HG02763 (cell line): Measurements from ENCODE around the gene CFH.
"Not testable (repeated sequence)": the region's sequence is repeated elsewhere in the genome, so short reads cannot be mapped to it uniquely, and the experiment has no call there.

Experiments
- ATAC-seq: cut with Tn5 transposase; IDR thresholded peaks from one replicate; pipeline ENCODE4 v1.9.1; 2021; ENCODE audit warnings: mild to moderate bottlenecking, moderate library complexity; ENCODE audit not compliant: unreplicated experiment

Gene CFH

DNA sequence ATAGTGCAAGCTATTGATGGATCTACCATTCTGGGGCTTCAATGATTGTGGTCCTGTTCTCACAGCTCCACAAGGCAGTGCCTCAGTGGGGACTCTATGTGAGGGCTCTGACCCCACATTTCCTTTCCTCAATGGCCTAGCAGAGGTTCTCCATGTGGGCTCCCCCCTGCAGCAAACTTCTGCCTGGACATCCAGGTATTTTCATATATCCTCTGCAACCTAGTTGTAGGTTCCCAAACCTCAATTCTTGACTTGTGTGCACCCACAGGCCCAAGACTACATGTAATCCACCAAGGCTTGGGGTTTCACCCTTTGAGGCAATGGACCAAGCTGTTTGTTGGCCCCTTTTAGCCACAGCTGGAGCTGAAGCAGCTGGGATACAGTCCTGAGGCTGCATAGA, 86.9 kb downstream of the CFH start:
- ATAC-seq, result no peak

DNA sequence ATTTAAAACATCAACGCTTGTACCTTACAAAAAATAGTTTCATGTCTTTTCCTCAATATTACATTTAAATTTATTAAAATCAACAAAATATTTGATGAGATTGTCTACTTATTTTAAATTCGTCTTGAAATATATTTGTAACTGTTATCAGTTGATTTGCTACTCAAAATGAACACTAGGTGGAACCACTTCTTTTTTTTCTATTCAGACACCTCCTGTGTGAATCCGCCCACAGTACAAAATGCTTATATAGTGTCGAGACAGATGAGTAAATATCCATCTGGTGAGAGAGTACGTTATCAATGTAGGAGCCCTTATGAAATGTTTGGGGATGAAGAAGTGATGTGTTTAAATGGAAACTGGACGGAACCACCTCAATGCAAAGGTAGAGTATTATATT, 91.4 kb downstream of the CFH start:
- ATAC-seq, result not testable (repeated sequence)

DNA sequence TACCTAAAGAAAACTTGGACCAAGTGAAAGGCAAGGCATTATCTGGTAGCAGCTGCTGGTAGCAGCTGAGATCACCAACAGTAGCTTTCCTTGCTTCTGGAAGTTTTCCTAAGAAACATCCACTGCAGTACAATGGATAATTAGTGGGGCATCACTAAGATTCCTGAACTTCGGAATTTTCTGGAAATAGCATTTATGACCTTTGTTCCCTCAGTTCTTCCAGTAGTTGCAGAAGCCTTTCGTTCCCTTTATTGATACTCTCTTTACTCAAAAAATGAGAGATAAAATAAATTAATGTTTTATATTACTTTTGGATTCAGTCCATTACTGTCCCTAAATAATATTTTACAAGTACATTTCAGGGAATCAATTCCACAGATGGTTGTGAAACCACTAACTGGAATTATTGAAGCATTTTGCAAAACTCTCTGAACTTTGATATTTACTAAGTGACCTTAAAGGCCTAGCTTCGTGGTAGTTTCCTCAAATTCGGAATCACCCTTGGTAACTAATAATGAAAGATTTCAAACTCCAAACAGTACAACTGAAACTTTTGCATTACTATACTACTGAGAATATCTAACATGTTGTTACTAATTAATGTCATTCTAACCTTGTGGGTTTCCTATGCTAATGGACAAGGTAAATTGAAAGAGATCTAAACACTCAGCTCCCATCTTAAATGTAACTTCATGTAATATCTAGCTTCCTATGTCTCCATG, 113.3 kb downstream of the CFH start:
- not testable (repeated sequence) for ATAC-seq

DNA sequence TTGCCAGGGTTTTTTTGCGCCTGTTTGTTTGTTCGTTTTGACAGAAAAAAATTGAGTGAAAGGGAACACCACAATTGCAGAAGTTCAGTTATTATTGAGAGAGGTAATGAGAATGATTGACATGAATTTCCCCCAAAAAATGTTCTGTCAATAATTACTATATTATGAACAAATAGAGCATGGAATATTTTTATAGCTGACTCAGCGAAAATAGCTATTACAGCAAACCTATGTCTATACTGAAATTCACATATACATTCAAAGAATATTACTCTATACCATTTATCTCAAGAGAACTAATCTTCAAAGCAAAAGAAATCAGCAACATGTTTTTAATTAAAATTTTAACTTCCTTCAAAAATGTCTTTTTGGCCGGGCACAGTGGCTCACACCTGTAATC, 118.0 kb downstream of the CFH start:
- ATAC-seq, result not testable (repeated sequence)

DNA sequence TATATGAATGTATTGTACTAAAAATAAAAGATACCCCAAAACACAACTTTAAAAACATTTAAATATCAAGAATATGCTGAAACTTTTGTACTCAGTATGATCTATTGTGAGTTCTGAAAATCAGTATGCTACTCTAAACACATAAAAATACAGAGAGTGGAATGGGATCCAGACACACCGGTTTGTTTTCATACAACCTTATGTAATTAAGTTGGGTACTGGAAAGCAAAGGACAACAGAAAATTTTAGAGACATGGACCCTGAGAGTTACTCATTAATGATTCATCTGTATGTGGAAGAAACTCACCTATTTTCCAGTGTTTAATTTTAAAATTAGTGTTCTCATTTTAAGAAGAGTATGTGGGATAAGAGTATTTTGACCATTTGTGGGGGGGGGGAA, 121.9 kb downstream of the CFH start:
- no peak for ATAC-seq

DNA sequence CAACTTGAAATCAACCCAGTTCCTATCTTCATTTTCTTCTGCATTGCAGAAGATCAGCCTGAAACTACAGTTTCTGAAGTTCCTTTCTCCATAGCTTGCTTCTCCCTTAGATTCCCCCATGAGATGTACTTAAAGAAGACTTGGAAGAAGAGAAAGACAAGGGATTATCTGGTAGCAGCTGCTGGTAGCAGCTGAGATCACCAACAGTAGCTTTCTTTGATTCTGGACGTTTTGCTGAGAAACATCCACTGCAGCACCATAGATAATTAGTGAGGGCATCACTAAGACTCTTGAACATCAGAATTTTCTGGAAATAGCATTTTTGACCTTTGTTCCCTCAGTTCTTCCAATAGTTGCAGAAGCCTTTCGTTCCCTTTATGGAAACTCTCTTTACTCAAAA, 122.3 kb downstream of the CFH start:
- ATAC-seq, result no peak

DNA sequence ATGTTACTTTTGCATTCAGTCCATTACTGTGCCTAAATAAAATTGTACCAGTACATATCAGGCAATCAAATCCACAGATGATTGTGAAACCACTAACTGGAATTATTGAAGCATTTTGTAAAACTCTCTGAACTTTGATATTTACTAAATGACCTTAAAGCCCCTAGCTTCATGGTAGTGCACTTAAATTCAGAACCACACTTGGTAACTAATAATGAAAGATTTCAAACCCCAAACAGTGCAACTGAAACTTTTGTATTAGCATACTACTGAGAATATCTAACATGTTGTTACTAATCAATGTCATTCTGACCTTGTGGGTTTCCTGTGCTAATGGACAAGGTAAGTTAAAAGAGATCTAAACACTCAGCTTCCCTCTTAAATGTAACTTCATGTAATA, 122.8 kb downstream of the CFH start, which contains the start of gene CFHR3:
CFHR3 (plus strand) TSS at position 238 of the 400 bp plus-strand sequence; CDS start at position 285, 47 bp downstream.
- ATAC-seq, result no peak

DNA sequence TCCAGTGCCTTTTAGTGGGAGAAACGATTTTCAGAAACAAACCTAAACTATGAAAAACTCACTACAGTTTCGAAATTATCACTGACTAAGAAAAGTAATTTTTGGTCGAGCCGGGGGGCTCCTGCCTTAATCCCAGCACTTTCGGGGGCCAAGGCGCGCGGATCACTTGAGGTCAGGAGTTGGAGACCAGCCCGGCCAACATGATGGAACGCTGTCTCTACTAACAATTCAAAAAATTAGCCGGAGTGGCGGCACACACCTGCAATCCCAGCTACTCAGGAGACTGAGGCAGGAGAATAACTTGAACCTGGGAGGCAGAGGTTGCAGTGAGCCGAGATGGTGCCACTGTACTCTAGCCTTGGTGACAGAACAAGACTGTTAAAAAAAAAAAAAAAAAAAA, 125.8 kb downstream of the CFH start:
- no peak for ATAC-seq

DNA sequence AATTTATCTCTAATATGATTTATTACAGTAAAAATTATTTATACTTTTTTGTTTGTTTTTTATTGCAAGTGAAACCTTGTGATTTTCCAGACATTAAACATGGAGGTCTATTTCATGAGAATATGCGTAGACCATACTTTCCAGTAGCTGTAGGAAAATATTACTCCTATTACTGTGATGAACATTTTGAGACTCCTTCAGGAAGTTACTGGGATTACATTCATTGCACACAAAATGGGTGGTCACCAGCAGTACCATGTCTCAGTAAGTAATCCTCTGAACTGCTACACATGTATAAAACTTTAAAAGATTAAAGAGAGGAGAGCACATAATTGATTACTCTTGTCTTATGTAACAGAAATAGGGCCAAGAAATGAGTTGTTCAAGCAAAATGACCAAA, 127.2 kb downstream of the CFH start:
- ATAC-seq, result no peak

DNA sequence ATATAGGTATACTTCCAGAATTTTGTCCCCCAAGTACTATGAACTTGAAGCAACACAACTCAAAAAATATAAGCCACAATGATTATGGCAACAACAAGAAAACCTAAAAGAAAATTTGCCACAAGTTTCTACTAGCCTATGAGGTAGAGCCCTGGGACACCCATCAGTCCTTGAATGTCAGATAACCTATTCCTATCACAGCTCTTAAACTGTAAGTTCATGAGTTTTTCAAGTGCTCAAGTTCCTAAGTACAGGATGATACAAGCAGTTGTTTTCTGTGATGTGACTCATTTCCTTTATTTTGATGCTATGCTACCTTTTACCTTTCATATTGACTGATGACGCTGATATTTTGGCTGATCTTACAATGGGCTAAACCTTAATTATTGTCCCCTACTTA, 139.4 kb downstream of the CFH start:
- not testable (repeated sequence) for ATAC-seq

DNA sequence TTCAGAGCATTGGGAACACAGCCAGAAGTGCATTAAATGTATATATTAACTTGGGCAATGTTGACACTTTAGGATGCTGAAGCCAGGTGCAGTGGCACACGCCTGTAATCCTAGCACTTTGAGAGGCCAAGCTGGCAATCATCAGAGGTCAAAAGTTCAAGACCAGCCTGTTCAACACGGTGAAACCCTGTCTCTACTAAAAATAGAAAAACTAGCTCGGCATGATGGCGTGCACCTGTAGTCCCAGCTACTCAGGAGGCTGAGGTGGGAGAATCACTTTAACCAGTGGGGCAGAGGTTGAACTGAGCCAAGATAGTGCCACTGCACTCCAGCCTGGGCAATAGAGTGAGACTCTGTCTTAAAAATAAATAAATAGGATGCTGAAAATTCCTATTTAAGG, 142.3 kb downstream of the CFH start:
- ATAC-seq, result not testable (repeated sequence)
